HEK293 (cell line): Measurements from ENCODE around the gene FCGR3A.

ENCODE experiments used
- GLIS1 ChIP-seq: fragments of 450-650 bp; formaldehyde crosslinking; IDR thresholded peaks from 2 replicates; pipeline ENCODE4 v1.5.1; 2016; ENCODE audit warnings: missing biosample characterization, missing genetic modification characterization
- HOXD13 ChIP-seq: sonication (generic); formaldehyde crosslinking; IDR thresholded peaks from 2 replicates; pipeline ENCODE4 v1.8.0; 2022; ENCODE audit warnings: missing genetic modification reagents, borderline replicate concordance
- KLF16 ChIP-seq: fragments of 450-650 bp; formaldehyde crosslinking; IDR thresholded peaks from 2 replicates; pipeline ENCODE4 v1.5.1; 2017; ENCODE audit warnings: missing biosample characterization, missing genetic modification characterization
- KLF8 ChIP-seq: fragments of 450-650 bp; formaldehyde crosslinking; IDR thresholded peaks from 2 replicates; pipeline ENCODE4 v1.5.1; 2016; ENCODE audit warnings: missing biosample characterization, missing genetic modification characterization
- SCRT2 ChIP-seq: fragments of 450-650 bp; formaldehyde crosslinking; IDR thresholded peaks from 2 replicates; pipeline ENCODE4 v1.5.1; 2016; ENCODE audit warnings: missing biosample characterization, missing genetic modification characterization
- WT1 ChIP-seq: fragments of 450-650 bp; formaldehyde crosslinking; IDR thresholded peaks from 2 replicates; pipeline ENCODE4 v1.5.1; 2016; ENCODE audit warnings: missing biosample characterization, missing genetic modification characterization
- ZFP37 ChIP-seq: fragments of 450-650 bp; formaldehyde crosslinking; IDR thresholded peaks from 2 replicates; pipeline ENCODE4 v1.5.1; 2016; ENCODE audit warnings: missing biosample characterization, missing genetic modification characterization
- ZFP69B ChIP-seq: fragments of 450-650 bp; formaldehyde crosslinking; IDR thresholded peaks from 2 replicates; pipeline ENCODE4 v1.5.1; 2016; ENCODE audit warnings: missing biosample characterization, missing genetic modification characterization
- ZNF10 ChIP-seq: fragments of 450-650 bp; formaldehyde crosslinking; IDR thresholded peaks from 2 replicates; pipeline ENCODE4 v1.5.1; 2017; ENCODE audit warnings: missing biosample characterization, missing genetic modification characterization
- ZNF24 ChIP-seq: fragments of 450-650 bp; formaldehyde crosslinking; IDR thresholded peaks from 2 replicates; pipeline ENCODE4 v1.5.1; 2016; ENCODE audit warnings: missing biosample characterization, missing genetic modification characterization
- ZNF335 ChIP-seq: fragments of 450-650 bp; formaldehyde crosslinking; conservative IDR thresholded peaks from 2 replicates; pipeline ENCODE4 v1.5.1; 2016; ENCODE audit warnings: missing biosample characterization, missing genetic modification characterization
- ZNF350 ChIP-seq: fragments of 450-650 bp; formaldehyde crosslinking; IDR thresholded peaks from 2 replicates; pipeline ENCODE4 v1.5.0; 2017; ENCODE audit warnings: missing biosample characterization, mild to moderate bottlenecking, missing genetic modification characterization
- ZNF501 ChIP-seq: fragments of 450-650 bp; formaldehyde crosslinking; IDR thresholded peaks from 2 replicates; pipeline ENCODE4 v1.5.1; 2016; ENCODE audit warnings: missing biosample characterization, missing genetic modification characterization
- ZNF561 ChIP-seq: fragments of 450-650 bp; IDR thresholded peaks from 2 replicates; pipeline ENCODE4 v1.5.1; 2018; ENCODE audit warnings: missing biosample characterization, missing genetic modification characterization, borderline replicate concordance
- ZNF623 ChIP-seq: fragments of 450-650 bp; formaldehyde crosslinking; IDR thresholded peaks from 2 replicates; pipeline ENCODE4 v1.5.1; 2016; ENCODE audit warnings: missing biosample characterization, missing genetic modification characterization
- ZNF76 ChIP-seq: fragments of 450-650 bp; formaldehyde crosslinking; IDR thresholded peaks from 2 replicates; pipeline ENCODE4; 2016; ENCODE audit warnings: low read depth, missing biosample characterization, missing genetic modification characterization, borderline replicate concordance
- ZSCAN30 ChIP-seq: fragments of 450-650 bp; IDR thresholded peaks from 2 replicates; pipeline ENCODE4 v1.5.1; 2018; ENCODE audit warnings: missing biosample characterization, mild to moderate bottlenecking, missing genetic modification characterization, moderate library complexity
- TF ChIP-seq, protein P1 (sequence below): fragments of 450-650 bp; formaldehyde crosslinking; IDR thresholded peaks from 2 replicates; pipeline ENCODE4 v1.5.1; 2016; ENCODE audit warnings: missing biosample characterization, missing genetic modification characterization
- TF ChIP-seq, protein P2 (sequence below): fragments of 450-650 bp; formaldehyde crosslinking; IDR thresholded peaks from 2 replicates; pipeline ENCODE4 v1.5.1; 2016; ENCODE audit warnings: missing biosample characterization, missing genetic modification characterization
- TF ChIP-seq, protein P3 (sequence below): fragments of 450-650 bp; formaldehyde crosslinking; optimal IDR thresholded peaks from 2 replicates; pipeline ENCODE3; 2016; ENCODE audit warnings: missing biosample characterization, mild to moderate bottlenecking, missing genetic modification characterization
- TF ChIP-seq, protein P4 (sequence below): fragments of 450-650 bp; formaldehyde crosslinking; IDR thresholded peaks from 2 replicates; pipeline ENCODE4 v1.5.1; 2016; ENCODE audit warnings: missing biosample characterization, missing genetic modification characterization, borderline replicate concordance
- TF ChIP-seq, protein P5 (sequence below): fragments of 450-650 bp; formaldehyde crosslinking; IDR thresholded peaks from 2 replicates; pipeline ENCODE4 v1.5.1; 2016; ENCODE audit warnings: missing biosample characterization, missing genetic modification characterization
- TF ChIP-seq, protein P6 (sequence below): fragments of 450-650 bp; formaldehyde crosslinking; IDR thresholded peaks from 2 replicates; pipeline ENCODE4 v1.5.1; 2016; ENCODE audit warnings: missing biosample characterization, missing genetic modification characterization
- TF ChIP-seq, protein P7 (sequence below): fragments of 450-650 bp; formaldehyde crosslinking; IDR thresholded peaks from 2 replicates; pipeline ENCODE4 v1.5.1; 2017; ENCODE audit warnings: missing biosample characterization, missing genetic modification characterization

Gene FCGR3A

DNA sequence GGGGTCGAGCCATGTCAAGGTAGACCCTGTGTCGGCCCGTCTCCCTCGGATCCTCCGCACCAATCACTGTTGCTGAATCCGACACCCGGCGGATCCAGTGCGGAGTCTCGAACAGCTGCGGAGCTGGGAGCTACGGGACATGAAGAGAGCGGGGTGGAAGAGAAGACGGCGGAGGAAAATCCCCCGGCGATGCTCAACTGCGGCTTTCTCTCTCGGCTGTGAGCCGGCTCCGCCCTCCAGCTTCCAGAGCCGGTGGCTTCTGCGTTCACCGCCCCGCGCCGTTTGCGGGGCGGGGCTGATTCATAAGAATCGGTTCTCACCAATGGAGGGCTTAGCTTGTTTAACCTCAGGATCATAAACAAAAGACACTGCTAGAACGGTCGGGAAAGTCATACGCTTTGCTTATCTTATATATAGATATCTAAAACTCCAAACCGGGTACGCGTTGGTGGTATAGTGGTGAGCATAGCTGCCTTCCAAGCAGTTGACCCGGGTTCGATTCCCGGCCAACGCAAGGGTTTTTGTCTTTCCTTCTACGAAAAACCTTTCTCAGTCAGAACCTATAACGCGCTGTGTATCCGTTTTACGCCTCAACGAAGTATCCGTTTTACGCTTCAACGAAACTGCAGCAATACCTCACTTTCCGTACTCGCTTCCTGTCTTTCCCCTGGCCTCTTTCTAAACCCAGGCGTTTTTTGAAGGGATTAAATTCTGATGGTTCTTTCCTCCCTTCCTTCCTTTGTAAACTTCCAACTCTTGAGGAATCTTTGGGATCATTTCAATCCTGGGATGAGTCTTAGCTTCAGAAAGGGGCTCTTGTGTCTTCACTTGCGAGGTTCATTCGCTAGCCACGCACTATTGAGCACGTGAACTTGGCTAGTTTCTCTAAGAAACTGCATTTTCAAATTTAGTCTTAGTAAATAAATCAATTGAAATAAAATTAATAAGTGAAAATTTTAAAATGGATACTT is 18.7 kb downstream of the FCGR3A start (continued):
- TF ChIP-seq, protein P1, sequence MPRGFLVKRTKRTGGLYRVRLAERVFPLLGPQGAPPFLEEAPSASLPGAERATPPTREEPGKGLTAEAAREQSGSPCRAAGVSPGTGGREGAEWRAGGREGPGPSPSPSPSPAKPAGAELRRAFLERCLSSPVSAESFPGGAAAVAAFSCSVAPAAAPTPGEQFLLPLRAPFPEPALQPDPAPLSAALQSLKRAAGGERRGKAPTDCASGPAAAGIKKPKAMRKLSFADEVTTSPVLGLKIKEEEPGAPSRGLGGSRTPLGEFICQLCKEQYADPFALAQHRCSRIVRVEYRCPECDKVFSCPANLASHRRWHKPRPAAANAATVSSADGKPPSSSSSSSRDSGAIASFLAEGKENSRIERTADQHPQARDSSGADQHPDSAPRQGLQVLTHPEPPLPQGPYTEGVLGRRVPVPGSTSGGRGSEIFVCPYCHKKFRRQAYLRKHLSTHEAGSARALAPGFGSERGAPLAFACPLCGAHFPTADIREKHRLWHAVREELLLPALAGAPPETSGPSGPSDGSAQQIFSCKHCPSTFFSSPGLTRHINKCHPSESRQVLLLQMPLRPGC (tag by site-specific recombination), result peak; percentile 82; the same call in 1 of the 2 replicates
- TF ChIP-seq ZNF501 (tag by site-specific recombination), result peak; percentile 96
- TF ChIP-seq ZNF623 (tag by site-specific recombination), result peak; percentile 7; the same call in 1 of the 2 replicates
- TF ChIP-seq GLIS1 (tag by site-specific recombination), result 0 out of 2 replicates have a peak, but pooled peaks have one; percentile 25
- TF ChIP-seq HOXD13, result 0 out of 2 replicates have a peak, but pooled peaks have one; percentile 13
- 0 out of 2 replicates have a peak, but pooled peaks have one; percentile 60 for TF ChIP-seq ZFP37 (tag by site-specific recombination)
- TF ChIP-seq ZNF335, result peak; percentile 30; the same call in 1 of the 2 replicates
- TF ChIP-seq, protein P2, sequence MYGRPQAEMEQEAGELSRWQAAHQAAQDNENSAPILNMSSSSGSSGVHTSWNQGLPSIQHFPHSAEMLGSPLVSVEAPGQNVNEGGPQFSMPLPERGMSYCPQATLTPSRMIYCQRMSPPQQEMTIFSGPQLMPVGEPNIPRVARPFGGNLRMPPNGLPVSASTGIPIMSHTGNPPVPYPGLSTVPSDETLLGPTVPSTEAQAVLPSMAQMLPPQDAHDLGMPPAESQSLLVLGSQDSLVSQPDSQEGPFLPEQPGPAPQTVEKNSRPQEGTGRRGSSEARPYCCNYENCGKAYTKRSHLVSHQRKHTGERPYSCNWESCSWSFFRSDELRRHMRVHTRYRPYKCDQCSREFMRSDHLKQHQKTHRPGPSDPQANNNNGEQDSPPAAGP (tag by site-specific recombination), result peak; percentile 82
- TF ChIP-seq KLF16 (tag by site-specific recombination), result peak; percentile 67; the same call in 1 of the 2 replicates
- TF ChIP-seq WT1 (tag by site-specific recombination), result 0 out of 2 replicates have a peak, but pooled peaks have one; percentile 20
- peak; percentile 78 for TF ChIP-seq ZFP69B
- TF ChIP-seq ZNF350 (tag by site-specific recombination), result peak; percentile 78
- TF ChIP-seq ZNF561, result peak; percentile 86
- TF ChIP-seq ZNF76, result peak; percentile 51; the same call in 1 of the 2 replicates
- TF ChIP-seq ZNF10 (tag by site-specific recombination), result 0 out of 2 replicates have a peak, but pooled peaks have one; percentile 48
- TF ChIP-seq, protein P3, sequence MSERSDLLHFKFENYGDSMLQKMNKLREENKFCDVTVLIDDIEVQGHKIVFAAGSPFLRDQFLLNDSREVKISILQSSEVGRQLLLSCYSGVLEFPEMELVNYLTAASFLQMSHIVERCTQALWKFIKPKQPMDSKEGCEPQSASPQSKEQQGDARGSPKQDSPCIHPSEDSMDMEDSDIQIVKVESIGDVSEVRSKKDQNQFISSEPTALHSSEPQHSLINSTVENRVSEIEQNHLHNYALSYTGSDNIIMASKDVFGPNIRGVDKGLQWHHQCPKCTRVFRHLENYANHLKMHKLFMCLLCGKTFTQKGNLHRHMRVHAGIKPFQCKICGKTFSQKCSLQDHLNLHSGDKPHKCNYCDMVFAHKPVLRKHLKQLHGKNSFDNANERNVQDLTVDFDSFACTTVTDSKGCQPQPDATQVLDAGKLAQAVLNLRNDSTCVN (tag by site-specific recombination), result peak; percentile 31
- TF ChIP-seq, protein P4, sequence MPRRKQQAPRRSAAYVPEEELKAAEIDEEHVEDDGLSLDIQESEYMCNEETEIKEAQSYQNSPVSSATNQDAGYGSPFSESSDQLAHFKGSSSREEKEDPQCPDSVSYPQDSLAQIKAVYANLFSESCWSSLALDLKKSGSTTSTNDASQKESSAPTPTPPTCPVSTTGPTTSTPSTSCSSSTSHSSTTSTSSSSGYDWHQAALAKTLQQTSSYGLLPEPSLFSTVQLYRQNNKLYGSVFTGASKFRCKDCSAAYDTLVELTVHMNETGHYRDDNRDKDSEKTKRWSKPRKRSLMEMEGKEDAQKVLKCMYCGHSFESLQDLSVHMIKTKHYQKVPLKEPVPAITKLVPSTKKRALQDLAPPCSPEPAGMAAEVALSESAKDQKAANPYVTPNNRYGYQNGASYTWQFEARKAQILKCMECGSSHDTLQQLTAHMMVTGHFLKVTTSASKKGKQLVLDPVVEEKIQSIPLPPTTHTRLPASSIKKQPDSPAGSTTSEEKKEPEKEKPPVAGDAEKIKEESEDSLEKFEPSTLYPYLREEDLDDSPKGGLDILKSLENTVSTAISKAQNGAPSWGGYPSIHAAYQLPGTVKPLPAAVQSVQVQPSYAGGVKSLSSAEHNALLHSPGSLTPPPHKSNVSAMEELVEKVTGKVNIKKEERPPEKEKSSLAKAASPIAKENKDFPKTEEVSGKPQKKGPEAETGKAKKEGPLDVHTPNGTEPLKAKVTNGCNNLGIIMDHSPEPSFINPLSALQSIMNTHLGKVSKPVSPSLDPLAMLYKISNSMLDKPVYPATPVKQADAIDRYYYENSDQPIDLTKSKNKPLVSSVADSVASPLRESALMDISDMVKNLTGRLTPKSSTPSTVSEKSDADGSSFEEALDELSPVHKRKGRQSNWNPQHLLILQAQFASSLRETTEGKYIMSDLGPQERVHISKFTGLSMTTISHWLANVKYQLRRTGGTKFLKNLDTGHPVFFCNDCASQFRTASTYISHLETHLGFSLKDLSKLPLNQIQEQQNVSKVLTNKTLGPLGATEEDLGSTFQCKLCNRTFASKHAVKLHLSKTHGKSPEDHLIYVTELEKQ, result 0 out of 2 replicates have a peak, but pooled peaks have one; percentile 55
- TF ChIP-seq ZNF24, result peak; percentile 94
- TF ChIP-seq ZSCAN30 (tag by site-specific recombination), result peak; percentile 81
- TF ChIP-seq, protein P5, sequence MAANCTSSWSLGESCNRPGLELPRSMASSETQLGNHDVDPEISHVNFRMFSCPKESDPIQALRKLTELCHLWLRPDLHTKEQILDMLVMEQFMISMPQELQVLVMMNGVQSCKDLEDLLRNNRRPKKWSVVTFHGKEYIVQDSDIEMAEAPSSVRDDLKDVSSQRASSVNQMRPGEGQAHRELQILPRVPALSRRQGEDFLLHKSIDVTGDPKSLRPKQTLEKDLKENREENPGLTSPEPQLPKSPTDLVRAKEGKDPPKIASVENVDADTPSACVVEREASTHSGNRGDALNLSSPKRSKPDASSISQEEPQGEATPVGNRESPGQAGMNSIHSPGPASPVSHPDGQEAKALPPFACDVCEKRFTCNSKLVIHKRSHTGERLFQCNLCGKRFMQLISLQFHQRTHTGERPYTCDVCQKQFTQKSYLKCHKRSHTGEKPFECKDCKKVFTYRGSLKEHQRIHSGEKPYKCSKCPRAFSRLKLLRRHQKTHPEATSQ (tag by site-specific recombination), result 0 out of 2 replicates have a peak, but pooled peaks have one; percentile 37
- TF ChIP-seq, protein P6, sequence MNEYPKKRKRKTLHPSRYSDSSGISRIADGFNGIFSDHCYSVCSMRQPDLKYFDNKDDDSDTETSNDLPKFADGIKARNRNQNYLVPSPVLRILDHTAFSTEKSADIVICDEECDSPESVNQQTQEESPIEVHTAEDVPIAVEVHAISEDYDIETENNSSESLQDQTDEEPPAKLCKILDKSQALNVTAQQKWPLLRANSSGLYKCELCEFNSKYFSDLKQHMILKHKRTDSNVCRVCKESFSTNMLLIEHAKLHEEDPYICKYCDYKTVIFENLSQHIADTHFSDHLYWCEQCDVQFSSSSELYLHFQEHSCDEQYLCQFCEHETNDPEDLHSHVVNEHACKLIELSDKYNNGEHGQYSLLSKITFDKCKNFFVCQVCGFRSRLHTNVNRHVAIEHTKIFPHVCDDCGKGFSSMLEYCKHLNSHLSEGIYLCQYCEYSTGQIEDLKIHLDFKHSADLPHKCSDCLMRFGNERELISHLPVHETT (tag by site-specific recombination), result peak; percentile 89
- TF ChIP-seq KLF8, result peak; percentile 77
- 0 out of 2 replicates have a peak, but pooled peaks have one; percentile 13 for TF ChIP-seq SCRT2 (tag by site-specific recombination)
- TF ChIP-seq, protein P7, sequence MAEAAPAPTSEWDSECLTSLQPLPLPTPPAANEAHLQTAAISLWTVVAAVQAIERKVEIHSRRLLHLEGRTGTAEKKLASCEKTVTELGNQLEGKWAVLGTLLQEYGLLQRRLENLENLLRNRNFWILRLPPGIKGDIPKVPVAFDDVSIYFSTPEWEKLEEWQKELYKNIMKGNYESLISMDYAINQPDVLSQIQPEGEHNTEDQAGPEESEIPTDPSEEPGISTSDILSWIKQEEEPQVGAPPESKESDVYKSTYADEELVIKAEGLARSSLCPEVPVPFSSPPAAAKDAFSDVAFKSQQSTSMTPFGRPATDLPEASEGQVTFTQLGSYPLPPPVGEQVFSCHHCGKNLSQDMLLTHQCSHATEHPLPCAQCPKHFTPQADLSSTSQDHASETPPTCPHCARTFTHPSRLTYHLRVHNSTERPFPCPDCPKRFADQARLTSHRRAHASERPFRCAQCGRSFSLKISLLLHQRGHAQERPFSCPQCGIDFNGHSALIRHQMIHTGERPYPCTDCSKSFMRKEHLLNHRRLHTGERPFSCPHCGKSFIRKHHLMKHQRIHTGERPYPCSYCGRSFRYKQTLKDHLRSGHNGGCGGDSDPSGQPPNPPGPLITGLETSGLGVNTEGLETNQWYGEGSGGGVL (tag by site-specific recombination), result peak; percentile 19; the same call in 1 of the 2 replicates
